ENCODE data around the gene UTF1. TPM values are rescaled to one million over a fixed set of nuclear protein-coding genes. Genes with fewer than 3 reads are reported as not detected.

The UTF1 gene
- total RNA-seq, 2 experiments from 2014 or later: not detected

GRCh38 chr10:133251388-133252222, 21.6 kb downstream of the UTF1 start:
- H3K4me3 Mint-ChIP-seq: no peak overlapping the region
- no peaks in the 10 kb centered on the region for H3K9me3 Mint-ChIP-seq
- no peaks in the 10 kb centered on the region for H3K36me3 Mint-ChIP-seq (ENCODE audit: low read depth)
- ChIA-PET POLR2A (no interaction called here), CTCF (no interaction called here)
- TF ChIP-seq CTCF (IDR thresholded peaks at IDR 0.05): no peak
- intact Hi-C loops (cut with micrococcal nuclease): no loop called here
- H3K27ac Mint-ChIP-seq: no peak overlapping the region
- no peaks in the 10 kb centered on the region for H3K4me1 Mint-ChIP-seq (ENCODE audit: low read depth)
- ATAC-seq (no peak), DNase-seq (no peak)
- H3K27me3 Mint-ChIP-seq: no peaks in the 10 kb centered on the region

- POLR2A ChIA-PET: no interaction called here
- no peak overlapping the region for H3K27ac Mint-ChIP-seq
- intact Hi-C loops (cut with micrococcal nuclease): no loop called here
- TF ChIP-seq CTCF (IDR thresholded peaks at IDR 0.05): no peak
- H3K36me3 Mint-ChIP-seq (ENCODE audit: low read depth): no peaks in the 10 kb centered on the region
- peaks cover 4% of the 10 kb centered on the region for H3K4me1 Mint-ChIP-seq (ENCODE audit: low read depth)
- H3K9me3 Mint-ChIP-seq: no peaks in the 10 kb centered on the region
- CTCF ChIA-PET: no interaction called here
- H3K27me3 Mint-ChIP-seq: no peaks in the 10 kb centered on the region
- no peak overlapping the region for H3K4me3 Mint-ChIP-seq
- DNase-seq (no peak), ATAC-seq (no peak)
Observed at GRCh38 chr10:133252223-133252552, 22.2 kb downstream of the UTF1 start.

- H3K27me3 Mint-ChIP-seq: no peaks in the 10 kb centered on the region
- no peak overlapping the region for H3K27ac Mint-ChIP-seq
- H3K4me3 Mint-ChIP-seq: no peak overlapping the region
- ChIA-PET CTCF (no interaction called here), POLR2A (no interaction called here)
- H3K36me3 Mint-ChIP-seq (ENCODE audit: low read depth): no peaks in the 10 kb centered on the region
- peaks cover 17% of the 10 kb centered on the region for H3K4me1 Mint-ChIP-seq (ENCODE audit: low read depth)
- H3K9me3 Mint-ChIP-seq: no peaks in the 10 kb centered on the region
- intact Hi-C loops (cut with micrococcal nuclease): no loop called here
- TF ChIP-seq CTCF (IDR thresholded peaks at IDR 0.05): no peak
- ATAC-seq: no peak
- DNase-seq: no peak
Observed at GRCh38 chr10:133253361-133253955, 23.4 kb downstream of the UTF1 start.

- intact Hi-C loops (cut with micrococcal nuclease): no loop called here
- no peak overlapping the region for H3K27ac Mint-ChIP-seq
- CTCF ChIA-PET: no interaction called here
Observed at GRCh38 chr10:133254421-133255120, 24.6 kb downstream of the UTF1 start.

More at GRCh38 chr10:133254421-133255120, 24.6 kb downstream of the UTF1 start:
- Mint-ChIP-seq H3K4me3 (no peak overlapping the region), H3K4me1 (ENCODE audit: low read depth) (peaks cover 25% of the 10 kb centered on the region), H3K9me3 (no peaks in the 10 kb centered on the region), H3K36me3 (ENCODE audit: low read depth) (no peaks in the 10 kb centered on the region), H3K27me3 (peaks cover 2% of the 10 kb centered on the region)
- no peak for TF ChIP-seq CTCF (IDR thresholded peaks at IDR 0.05)
- ATAC-seq: no peak
- POLR2A ChIA-PET: no interaction called here
- DNase-seq: no peak

Data from activated CD8-positive, alpha-beta T cell treated with anti-CD3 and anti-CD28 coated beads for 36 hours (primary cell).